GM19025 (cell line): ENCODE data around the gene RNF181.
"Not testable (repeated sequence)": the region's sequence is repeated elsewhere in the genome, so short reads cannot be mapped to it uniquely, and the experiment has no call there.

Experiments used
- ATAC-seq: cut with Tn5 transposase; IDR thresholded peaks from one replicate; pipeline ENCODE4 v1.9.1; 2021; ENCODE audit warnings: mild to moderate bottlenecking, low read depth, moderate library complexity; ENCODE audit not compliant: unreplicated experiment

RNF181 gene

DNA sequence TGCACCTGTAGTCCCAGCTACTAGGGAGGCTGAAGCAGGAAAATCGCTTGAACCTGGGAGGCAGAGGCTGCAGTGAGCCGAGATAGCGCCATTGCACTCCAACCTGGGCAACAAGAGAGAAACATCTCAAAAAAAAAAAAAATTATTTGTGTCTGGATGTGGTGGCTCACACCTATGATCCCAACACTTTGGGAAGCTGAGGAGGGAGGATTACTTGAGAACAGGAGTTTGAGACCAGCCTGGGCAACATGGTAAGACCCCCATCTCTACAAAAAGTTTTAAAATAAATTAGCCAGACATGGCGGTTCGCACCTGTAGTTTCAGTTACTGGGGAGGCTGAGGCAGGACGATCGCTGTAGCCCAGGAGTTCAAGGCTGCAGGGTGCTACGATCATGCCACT, 19.8 kb upstream of the RNF181 start:
- no peak for ATAC-seq

DNA sequence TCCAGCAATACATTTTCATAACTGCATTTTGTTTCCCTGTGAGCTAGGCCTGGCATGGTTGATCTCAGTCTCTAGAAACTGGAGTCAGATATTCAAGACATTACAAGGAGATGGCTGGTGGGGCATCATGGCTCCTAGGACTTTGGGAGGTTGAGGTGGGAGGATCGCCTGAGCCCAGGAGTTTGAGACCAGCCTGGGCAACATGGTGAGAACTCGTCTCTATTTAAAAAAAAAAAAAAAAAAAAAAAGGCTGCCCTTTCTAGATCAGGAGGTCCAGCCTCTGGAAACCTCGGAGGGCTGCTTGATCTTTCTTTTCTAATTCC, 18.5 kb upstream of the RNF181 start:
- no peak for ATAC-seq

DNA sequence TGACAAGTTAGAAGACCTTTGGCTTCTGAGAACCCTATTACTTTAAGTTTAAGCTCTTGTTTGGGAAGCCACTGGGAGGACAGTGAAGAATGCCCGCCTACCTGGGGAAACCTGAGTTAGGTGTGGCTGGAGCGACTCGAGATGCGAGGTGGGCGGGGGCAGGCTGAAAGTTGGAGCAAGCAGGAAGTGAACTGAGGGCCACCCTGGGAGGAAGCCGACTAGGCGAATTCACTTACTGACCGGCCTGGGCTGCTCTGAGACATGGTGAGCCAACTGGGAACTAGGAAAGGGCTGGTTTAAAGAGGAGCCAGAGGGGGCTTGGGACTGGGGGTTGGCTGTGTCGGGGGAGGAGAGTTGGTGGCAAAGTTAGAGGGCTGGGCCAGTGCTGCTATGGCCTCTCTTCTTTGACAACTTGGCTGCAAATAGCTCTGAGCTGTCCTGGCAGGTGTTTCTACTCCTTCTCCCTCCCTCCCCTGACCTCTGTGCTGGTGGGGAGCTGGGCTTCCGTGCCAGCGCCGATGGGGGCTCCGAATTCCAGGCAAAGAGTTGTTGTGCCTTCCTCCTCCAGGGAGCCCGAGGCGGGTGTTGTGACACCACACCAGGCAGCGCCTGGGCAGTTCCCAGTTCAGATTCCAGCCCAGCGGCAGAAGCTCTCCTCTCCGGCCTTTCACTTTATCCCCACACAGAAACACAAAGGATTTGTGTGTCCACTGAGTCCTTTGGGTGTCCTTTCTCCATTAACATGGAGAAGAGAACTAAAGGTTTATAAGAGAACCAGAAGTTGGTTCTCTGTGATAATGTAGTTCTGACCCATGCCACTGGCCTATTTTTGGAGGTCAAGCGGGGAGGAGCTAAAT, 17.9 kb upstream of the RNF181 start, which contains the start of gene VAMP8:
Gene VAMP8, plus strand, starts transcription at position 201 of the 857 bp plus-strand sequence. Its CDS starts 61 bp downstream, at position 262.
- peak; percentile 74 for ATAC-seq

DNA sequence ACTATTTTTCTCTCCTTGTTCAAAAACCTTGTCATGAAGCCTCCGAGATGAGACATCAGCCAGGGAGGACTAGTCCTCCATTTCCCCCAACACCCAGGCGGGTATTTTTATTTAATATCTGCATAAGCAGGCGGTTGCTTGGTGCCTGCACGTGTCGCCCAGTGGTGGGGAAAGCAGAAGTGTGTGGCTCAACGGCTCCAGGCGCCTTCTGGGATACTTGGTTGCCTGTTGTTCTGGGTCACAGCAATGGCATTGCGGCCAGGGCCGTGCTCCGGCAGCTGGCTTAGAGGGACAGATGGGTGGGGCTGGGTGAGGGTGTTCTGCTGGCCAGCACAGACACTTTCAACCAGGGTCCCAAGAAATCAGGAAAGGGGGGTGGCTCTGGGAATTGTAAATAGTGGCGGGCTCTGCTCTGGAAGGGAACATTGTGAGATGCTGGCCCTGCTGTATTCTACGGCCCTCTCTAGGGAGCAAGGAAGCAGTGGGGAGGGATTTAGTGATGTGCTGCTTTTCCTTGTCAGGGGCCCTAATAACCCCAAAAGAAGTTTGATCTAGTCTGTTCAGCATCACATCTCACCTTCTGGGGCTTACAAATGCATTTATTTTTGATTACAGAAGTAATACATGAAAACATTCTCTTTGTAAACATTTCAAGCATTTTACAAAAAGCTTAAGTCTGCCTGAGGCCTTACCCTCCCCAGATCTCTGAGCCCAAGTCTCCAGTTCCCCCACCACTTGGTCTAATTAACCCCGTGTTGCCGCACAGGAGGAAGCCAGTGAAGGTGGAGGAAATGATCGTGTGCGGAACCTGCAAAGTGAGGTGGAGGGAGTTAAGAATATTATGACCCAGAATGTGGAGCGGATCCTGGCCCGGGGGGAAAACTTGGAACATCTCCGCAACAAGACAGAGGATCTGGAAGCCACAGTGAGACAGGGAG, 17.0 kb upstream of the RNF181 start:
- peak; percentile 33 for ATAC-seq

DNA sequence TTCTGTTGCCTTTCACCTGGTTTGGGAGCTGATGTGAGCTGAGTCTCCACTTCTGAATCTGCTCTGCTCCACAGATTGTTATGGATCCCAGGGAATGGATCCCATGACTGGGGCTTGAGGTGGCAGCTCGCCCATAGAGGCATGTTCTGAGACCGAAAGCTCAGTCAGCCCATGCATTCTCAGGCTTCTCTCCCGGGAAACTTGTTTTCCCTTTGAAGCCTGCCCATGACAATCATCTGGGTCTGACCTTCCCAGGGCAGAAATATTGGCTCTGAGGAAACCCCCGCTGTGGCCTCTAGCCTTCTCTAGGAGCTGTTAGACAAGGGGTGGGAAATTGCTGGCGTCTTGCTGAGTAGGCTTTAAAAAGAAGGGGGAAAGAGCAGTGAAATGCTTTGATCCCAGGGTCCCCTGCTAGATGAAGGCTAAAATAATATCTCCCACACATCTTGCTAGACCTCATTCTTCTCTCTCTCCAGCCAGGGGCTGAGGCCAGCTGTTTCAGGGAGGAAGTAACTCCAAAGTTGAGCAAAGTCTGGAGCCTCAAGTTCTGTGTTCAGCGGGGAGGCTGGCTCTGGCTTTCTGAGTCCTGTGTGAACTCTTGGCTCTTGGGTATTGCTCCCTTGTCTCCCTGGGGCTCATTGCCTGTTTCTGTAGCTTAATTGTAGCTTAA, 16.1 kb upstream of the RNF181 start:
- no peak for ATAC-seq

DNA sequence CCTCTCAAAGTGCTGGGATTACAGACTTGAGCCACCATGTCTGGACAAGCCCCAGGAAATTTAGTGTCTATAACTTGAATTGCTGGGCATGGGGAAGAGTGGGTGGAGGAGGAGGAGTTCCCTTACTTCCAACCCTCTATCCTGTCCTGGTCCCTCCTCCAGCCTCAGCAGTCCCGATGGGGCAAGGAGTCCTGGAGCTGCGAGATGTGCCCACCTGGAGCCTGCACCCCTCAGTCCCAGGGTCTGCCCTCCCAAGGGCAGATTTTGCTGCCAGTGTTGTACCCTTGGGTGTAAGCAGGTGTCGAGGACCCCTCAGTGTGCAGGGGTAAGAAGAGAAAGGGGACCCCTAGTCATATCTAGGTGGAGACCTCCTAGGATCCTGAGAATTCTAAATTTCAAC, 15.3 kb upstream of the RNF181 start:
- no peak for ATAC-seq

DNA sequence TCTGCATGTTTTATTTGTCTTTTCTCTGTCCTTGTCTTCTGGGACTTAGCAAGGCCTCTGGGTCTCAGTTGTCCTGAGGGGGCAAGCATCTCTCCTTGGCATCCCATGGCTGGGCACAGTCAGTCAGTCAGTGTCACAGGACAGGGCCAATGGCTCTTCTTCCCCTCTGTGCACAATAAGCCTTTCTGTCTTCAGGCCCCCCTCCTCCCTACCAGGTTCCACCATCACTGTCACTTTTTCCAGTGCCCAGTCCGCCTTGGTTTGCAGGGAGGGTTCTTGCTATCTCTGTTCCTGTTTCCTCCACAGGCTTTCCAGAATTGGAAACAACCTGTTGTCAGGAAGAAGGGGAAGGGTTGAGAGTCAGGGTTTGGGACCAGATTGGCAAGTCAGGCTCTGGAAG, 13.1 kb upstream of the RNF181 start:
- ATAC-seq: no peak

DNA sequence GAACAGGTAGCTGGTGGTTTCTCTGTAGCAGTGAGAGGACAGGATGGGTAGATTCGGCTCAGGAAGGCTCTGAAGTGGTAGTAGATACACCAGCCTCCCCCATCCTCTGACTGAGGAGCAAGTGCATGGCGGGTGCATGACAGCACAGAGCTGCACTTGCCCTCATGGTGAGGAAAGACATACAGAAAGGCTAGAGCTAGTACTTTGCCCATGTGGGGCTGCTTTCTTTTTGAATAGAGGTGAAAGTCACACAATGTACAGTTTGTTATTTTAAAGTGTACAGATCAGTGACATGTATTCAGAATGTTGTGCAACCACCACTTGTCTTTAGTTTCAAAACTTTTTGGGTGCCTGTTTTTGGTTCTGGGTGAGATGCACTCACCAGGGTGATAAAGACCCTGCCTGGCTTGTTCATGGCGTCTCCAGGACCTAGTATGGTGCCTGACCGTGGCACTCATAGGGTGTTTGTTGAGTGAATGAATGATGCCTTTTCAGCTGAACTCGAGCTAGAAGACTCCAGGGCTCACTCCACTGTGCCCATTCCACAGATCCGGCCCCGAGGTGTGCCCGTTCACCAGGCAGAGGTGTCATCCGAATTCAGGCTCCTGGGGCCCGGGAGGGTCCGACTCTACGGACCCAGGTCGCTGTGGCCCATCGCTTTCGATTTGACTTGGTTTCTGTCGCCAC, 11.7 kb upstream of the RNF181 start:
- peak; percentile 54 for ATAC-seq

DNA sequence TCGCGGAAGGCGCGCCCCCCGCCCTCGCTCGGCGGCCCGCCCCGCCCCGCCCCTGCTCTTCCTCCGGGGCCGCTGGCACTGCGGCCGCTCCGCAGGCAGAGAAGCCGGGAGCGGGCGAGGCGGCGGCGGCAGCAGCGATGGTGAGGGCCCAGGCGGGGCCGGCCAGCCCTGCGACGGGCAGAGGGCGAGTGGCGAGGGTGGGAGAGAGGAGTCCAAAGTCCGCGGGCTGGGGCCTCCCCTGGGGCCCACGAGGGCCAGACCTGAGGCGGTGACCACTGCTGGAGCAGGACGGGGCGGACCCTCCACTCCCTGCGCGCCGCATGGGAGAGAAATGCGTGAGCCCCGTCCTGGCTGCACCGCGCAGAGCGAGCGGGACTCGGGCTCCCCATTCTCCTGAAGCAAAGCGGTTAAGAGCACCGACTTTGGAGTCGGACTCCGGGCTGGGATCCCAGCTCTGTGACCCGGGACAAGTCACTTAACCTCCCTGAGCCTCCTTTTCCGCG, 11.1 kb upstream of the RNF181 start, which contains the start of gene VAMP5:
Gene VAMP5, plus strand, starts transcription at position 78 of the 503 bp plus-strand sequence. Its CDS starts 60 bp downstream, at position 138.
- peak; percentile 38 for ATAC-seq

DNA sequence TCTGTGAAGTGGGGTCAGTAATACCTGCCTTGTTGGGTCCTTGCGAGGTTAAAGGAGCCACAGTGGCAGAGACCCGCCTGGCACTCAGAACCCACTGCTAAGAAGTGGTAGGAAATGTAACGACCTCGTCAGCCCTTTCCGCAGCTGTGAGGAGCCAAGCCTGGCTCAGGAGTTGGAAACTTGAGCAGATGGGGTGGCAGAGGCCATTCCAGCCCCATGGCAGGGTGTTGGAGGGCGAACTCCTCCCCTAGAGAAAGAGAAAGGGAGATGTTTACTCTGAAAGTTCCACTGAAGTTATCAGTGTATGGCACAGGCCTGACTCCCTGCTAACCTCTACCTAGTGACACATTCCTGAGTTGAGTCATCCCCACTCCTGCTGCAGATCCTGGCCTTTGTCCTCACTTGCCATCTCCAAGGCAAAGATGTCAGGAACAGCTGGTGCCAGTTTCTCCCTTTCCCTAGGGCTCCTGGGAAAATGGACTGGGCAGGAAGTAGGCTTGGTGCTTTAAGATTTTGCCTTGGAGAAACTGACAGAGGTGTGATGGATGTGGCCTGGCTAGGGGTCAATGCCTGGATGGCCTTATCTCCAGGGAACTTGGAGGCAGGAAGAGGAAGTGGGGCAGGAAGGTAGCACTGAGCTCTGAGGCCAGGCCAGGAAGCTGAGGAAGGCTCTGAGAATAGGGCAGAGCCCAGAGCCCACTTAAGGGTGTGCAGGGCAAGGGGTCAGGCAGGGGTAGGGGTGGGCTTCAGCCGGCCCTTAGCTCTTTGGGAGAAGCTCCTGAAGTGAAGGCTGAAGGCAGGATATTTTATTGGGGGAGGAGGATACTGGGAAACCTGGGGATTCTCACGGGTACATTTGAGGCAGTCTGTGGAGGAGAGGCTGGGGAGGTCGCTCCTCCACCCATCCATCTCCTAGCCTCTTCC, 10.4 kb upstream of the RNF181 start:
- peak; percentile 37 for ATAC-seq

DNA sequence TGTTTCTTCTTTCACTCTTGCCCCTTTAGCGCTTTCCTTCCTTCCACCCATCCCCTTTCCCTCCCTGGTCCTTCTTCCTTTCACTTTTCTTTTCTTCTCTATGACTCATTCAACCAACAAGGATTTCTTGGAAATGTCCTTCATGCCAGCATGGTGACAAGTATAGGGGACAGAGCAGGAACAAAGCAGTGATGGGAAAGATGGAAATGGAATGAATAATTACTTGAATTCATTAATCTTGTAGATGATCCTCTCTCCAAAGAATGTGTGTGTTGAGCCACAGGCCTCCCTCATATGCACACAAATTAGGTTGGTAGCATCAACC, 9.8 kb upstream of the RNF181 start:
- ATAC-seq: no peak

DNA sequence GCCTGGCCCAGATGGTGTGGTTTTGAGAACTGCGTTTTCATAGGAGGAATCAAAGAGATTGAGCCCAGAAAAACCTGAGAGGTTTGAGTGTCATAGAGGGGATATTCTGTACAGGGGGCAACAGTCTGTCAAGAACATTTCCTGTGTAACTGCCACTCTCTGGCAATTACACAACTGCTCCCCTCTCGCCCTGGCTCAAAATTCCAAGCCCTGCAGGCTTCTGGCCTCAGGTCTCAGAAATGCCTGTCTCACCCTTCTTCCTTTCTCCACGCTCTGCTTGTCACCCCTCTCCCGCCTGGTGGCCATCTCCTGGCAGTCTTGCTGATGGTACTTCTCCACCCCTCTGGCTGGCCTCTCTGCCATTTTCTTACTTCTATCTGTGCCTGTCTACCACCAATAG, 7.3 kb upstream of the RNF181 start:
- no peak for ATAC-seq

DNA sequence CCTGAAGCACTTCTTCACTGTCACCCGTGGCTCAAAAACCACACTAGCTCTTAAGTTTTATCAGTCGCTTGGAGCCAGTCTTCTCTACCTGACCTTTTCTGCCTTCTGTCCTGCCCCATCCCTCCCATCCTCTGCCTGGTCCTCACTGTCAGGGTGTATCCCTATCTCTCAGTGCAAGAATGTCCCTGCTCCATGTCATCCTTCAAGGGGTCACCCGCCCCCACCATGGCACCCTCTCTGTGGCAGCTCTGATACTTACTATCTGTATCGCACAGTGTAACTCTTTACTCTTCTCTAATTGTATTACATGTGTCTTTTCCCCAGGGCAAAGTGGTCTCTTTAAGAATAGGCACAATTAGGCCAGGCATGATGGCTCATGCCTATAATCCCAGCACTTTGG, 6.9 kb upstream of the RNF181 start:
- no peak for ATAC-seq

DNA sequence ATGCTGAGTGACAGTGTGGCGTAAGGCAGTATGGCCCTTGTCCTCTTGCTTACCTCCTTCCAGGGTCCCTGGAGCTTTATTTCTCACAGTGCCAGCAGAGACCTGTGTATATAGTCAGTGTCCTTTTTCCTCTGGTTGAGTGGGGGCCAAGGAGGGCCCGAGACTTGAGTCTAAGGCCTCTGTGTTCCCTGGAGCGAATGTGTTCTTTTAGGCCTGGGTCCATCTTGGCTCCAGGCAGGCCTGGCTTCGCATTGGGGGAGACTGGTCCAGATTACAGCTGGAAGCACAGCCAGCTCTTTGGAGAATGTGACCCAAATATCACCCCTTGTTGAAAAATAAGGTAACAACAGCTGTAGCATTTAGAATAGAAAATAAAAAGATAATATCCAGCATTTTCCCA, 6.4 kb upstream of the RNF181 start:
- ATAC-seq: no peak

DNA sequence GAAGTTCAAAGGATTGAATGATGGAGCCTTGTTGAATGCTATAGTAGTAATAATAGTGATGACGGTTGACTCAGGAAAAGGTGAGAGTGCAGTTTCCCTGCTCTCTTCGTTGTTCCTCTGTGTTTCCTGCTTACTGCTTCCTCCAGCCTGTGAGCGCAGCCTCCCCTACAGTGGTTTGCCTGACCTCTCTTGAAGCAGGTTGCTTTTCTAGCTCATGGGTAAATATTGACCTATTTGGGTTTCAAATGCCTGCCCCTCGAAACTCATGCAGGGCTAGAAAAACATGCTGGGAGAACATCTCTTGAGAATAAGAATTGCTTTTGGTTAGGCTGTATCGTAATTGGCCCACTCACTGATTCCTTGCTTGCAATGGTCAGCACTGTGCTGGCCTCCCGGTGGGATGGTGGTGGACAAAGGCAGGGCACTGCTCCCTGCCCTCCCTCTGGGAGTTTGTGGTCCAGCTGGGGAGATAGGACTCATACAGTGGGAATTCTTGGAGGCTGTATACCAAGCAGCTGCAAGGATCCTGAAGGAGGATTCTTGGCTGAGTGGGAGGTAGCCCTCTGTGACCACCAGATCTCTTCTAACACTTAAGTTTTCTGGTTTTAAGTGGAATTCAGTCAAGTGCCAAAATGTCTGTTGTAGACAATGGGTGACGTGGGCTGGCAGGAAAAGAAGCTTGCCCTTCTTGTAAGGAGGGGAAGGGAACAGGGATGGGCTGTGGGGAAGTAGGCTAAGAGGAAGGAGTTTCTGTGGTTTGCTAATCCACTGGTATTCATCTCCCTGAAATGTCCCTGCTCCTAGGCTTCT, 5.4 kb upstream of the RNF181 start:
- ATAC-seq: no peak

DNA sequence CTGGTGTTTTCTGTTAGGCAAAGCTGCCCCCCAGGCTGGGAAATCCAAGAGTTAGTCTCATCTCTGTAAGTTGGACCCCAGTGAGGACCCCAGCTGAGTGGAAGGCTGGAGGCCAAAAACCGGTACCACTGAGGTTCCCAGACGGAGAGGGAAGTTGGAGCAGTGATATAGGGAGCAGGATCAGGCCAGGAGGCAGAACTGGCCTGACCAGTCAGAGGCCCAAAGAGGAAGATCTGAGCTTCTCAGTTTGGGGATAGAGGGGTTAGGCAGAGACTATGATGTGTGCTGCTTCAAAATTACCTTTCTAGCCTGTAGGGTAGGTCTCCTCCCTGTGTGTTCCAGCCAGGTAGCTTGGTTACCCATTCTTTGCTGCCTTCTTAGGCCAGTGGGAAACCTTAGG, 4.6 kb upstream of the RNF181 start:
- ATAC-seq: no peak

DNA sequence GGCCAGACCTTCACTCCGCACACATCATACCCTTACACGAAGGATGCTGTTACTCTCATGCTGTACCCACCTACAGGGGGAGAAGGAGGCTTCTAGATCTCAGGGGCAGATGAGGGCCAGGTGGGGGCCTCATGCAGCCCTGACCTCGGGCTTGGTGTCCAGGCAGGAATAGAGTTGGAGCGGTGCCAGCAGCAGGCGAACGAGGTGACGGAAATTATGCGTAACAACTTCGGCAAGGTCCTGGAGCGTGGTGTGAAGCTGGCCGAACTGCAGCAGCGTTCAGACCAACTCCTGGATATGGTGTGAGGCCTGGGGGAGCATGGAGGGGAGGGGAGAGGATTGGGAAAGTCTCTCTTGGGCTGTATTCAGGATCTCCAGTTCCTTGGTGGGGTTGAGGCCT, 4.0 kb upstream of the RNF181 start:
- no peak for ATAC-seq

DNA sequence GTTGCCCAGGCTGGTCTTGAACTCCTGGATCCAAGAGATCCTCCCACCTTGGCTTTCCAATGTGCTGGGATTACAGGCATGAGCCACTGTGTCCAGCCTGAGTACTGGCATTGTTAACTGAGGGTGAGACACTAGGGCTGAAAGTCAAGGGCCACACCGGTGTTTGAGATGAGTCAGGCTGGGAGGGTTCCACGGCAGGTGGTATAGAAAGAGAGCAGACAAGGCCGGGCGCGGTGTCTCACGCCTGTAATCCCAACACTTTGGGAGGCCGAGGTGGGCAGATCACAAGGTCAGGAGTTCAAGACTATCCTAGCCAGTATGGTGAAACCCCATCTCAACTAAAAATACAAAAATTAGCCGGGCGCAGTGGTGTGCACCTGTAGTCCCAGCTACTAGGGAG, 3.2 kb upstream of the RNF181 start:
- ATAC-seq: not testable (repeated sequence)
